Muscle layer of colon (tissue), 2 donors: Measurements from ENCODE around the gene DCST1.

ENCODE experiments used
- H3K27ac ChIP-seq: one replicate; pipeline ENCODE4 v1.7.0; 2013; ENCODE audit warnings: low read depth, mild to moderate bottlenecking, low read length, moderate library complexity
- H3K27me3 ChIP-seq, 2 donors: one replicate each; pipeline ENCODE4 v1.7.0; 2013; ENCODE audit warnings: low read length in 2 of 2, mild to moderate bottlenecking in 2 of 2; ENCODE audit not compliant: insufficient read depth in 2 of 2, control insufficient read depth in 1 of 2
- H3K36me3 ChIP-seq: one replicate; pipeline ENCODE4 v1.7.0; 2013; ENCODE audit warnings: mild to moderate bottlenecking, low read length; ENCODE audit not compliant: insufficient read depth
- H3K4me1 ChIP-seq: one replicate; pipeline ENCODE4 v1.7.0; 2013; ENCODE audit warnings: mild to moderate bottlenecking, low read length; ENCODE audit not compliant: insufficient read depth
- H3K4me3 ChIP-seq, 2 donors: one replicate each; pipeline ENCODE4 v1.7.0; 2013; ENCODE audit warnings: low read length in 2 of 2, low read depth in 1 of 2, mild to moderate bottlenecking in 1 of 2, moderate library complexity in 1 of 2
- H3K9ac ChIP-seq: one replicate; pipeline ENCODE4 v1.7.0; 2013; ENCODE audit warnings: low read length
- H3K9me3 ChIP-seq: one replicate; pipeline ENCODE4 v1.7.0; 2013; ENCODE audit warnings: mild to moderate bottlenecking, low read length
- donor health status: abdominal sarcoma.
- donor health status: Adenocarcinoma of cecum.

The DCST1 gene

DNA sequence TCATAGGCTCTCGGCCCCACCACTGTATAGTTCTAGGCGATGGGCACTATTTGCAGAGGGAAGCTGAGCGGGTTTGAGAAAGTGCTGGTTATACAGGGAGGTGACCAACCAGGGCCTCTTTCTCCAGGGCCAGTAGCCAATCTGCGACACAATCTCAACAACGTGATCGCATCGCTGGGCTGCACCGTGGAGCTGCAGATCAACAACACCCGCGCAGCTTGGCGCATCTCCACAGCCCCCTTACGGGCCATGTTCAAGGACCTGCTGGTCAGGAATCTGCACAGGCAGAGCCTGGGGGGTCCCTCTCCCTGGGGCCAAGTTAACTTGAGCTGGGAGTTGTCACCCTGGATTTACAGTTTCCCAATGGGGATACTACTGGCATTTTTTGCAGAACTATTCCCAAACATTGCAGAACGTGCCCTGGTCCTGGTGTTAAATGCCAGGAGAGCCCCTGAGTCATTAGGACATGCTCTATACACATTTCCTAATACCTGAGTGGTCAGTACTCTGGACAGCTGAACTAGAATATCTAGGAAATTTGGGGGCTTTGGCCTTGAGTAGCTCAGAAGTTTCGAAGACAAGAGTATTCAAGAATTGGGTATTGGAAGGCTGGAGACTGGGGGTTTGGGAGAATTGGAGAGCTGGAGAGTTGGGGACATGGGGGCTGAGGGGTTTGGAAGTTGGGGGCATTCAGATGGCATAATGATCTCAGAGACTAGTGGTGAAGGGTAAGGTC is 6.9 kb downstream of the DCST1 start:
- Histone ChIP-seq H3K4me3 (no peak overlapping the region), H3K27me3 (no peaks in the 10 kb centered on the region), H3K27ac (no peak overlapping the region), H3K9me3 (no peaks in the 10 kb centered on the region), H3K36me3 (no peaks in the 10 kb centered on the region), H3K4me1 (no peaks in the 10 kb centered on the region), H3K9ac (no peak overlapping the region)

DNA sequence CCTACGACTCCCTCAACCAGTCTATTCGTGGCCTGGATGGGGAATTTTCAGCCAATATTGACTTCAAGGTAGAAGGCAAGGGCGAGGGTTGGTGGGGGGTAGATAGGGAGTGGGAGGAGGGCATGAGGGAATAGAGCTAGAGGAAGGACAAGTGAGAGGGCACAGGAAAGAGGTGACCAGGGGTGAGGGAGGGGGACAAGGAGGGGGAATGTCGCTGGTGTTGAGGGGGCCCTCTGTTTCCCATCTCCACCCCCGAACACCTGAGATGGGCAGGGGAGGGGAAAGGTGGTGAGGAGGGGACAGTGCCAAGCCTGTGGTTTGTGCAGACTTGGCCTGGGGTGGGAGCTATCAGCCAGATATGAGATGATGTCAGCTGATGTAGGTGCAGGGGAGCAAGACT is 9.2 kb downstream of the DCST1 start:
- Histone ChIP-seq H3K9ac (no peak overlapping the region), H3K36me3 (no peaks in the 10 kb centered on the region), H3K4me3 (no peak overlapping the region), H3K4me1 (no peaks in the 10 kb centered on the region), H3K27me3 (no peaks in the 10 kb centered on the region), H3K27ac (no peak overlapping the region), H3K9me3 (no peaks in the 10 kb centered on the region)

DNA sequence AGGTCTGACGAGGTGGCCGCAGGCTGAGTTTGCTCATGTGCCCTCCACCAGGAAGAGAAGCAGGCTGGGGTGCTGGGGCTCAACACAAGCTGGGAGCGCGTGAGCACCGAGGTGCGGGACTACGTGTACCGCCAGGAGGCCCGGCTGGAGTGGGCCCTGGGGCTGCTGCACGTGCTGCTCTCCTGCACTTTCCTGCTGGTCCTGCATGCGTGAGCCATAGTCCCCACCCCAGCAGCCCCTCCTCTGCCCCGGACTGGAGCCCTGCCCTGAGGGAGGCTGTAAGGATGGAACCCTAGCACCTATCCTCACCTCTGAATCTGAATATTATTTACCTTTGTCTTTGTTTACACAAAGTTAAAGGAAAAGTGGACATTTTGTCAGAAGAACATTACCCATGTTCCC is 9.7 kb downstream of the DCST1 start:
- Histone ChIP-seq H3K4me3 (no peak overlapping the region), H3K27me3 (no peaks in the 10 kb centered on the region), H3K27ac (no peak overlapping the region), H3K9me3 (no peaks in the 10 kb centered on the region), H3K4me1 (no peaks in the 10 kb centered on the region), H3K9ac (no peak overlapping the region), H3K36me3 (no peaks in the 10 kb centered on the region)

DNA sequence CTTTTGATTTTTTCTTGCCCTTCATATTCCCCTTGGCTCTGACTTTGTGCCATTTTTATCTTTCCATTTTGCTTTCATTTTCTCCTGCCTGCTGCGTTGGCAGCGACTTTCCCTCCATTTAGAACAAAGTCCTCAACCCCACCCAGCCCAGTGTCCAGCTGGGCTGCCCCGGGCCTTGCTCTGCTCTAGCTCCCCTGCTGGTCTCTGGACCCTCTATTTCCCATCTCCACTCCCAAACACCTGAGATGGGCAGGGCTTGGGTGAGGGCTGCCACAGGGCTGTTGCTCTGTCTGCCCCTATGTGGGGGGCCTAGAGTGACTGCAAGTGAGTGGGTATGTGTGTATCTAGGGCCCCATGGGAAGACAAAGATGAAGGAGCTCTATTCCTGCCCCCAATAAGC is 10.2 kb downstream of the DCST1 start:
- Histone ChIP-seq H3K36me3 (no peaks in the 10 kb centered on the region), H3K27ac (no peak overlapping the region), H3K4me3 (no peak overlapping the region), H3K4me1 (no peaks in the 10 kb centered on the region), H3K27me3 (no peaks in the 10 kb centered on the region), H3K9me3 (no peaks in the 10 kb centered on the region), H3K9ac (no peak overlapping the region)

DNA sequence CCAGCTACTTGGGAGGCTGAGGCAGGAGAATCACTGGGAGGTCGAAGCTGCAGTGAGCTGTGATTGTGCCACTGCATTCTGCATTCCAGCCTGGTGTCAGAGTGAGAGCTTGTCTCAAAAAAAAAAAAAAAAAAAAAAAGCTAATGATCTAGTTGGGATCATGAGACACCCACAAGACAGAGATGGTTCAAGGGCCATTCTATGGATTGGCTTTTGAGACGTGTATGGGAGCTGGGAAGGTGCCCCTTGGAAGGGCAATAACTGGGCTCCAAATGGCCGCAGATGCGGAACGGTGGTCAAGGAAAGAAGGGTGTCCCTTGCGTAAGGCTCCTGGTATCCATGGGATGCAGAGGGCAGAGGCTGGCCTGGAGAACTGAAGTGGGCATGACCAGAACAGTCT is 10.7 kb downstream of the DCST1 start:
- no peaks in the 10 kb centered on the region for H3K4me1 ChIP-seq
- H3K27ac ChIP-seq = no peak overlapping the region
- H3K9ac ChIP-seq = no peak overlapping the region

DNA sequence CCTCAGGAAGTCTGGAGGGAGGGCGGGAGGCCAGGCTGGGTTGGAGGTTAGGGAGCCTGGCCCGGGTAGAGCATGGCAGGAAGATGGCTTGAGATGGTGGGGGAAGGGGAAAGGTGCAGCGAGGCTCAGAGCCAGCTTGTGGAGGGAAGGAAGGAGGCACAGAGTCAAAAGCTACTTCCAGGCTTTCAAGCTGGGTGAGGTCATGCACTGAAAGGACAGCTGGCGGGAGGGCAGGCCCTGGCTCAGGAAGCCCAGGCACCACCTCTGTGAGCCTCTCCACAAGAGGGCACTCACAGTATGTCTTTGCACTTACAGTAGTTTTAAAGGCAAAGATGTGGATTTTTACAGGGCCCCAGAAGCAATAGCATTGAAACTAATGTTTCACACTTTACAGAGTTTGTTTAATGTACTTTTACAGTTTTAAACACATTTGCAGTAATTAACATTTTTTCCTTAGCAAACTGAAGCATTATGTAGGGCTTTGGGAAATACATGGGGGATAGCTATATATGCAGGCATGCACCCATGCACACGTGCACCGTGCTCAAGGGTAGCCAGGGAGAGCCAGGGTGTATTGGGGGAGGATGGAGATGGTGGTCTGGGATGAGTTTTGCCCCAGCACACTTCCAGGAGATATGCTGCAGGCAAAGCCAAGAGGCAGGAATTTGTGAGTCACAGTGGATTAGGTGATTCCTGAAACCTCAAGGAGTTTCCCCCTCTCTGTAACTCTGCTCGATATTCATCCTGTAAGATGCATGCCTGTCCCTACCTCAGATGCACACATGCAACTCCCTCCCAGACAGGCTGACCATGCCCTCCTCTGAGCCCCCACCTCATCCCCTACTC is 11.4 kb downstream of the DCST1 start:
- H3K27me3 ChIP-seq = no peaks in the 10 kb centered on the region
- H3K9ac ChIP-seq = no peak overlapping the region
- no peaks in the 10 kb centered on the region for H3K9me3 ChIP-seq
- H3K36me3 ChIP-seq = no peaks in the 10 kb centered on the region
- H3K4me3 ChIP-seq = no peak overlapping the region
- H3K4me1 ChIP-seq = peaks cover 6% of the 10 kb centered on the region
- no peak overlapping the region for H3K27ac ChIP-seq

More for the DNA sequence above, 10.7 kb downstream of the DCST1 start:
- Histone ChIP-seq H3K9me3 (no peaks in the 10 kb centered on the region), H3K36me3 (no peaks in the 10 kb centered on the region), H3K27me3 (no peaks in the 10 kb centered on the region), H3K4me3 (no peak overlapping the region)

DNA sequence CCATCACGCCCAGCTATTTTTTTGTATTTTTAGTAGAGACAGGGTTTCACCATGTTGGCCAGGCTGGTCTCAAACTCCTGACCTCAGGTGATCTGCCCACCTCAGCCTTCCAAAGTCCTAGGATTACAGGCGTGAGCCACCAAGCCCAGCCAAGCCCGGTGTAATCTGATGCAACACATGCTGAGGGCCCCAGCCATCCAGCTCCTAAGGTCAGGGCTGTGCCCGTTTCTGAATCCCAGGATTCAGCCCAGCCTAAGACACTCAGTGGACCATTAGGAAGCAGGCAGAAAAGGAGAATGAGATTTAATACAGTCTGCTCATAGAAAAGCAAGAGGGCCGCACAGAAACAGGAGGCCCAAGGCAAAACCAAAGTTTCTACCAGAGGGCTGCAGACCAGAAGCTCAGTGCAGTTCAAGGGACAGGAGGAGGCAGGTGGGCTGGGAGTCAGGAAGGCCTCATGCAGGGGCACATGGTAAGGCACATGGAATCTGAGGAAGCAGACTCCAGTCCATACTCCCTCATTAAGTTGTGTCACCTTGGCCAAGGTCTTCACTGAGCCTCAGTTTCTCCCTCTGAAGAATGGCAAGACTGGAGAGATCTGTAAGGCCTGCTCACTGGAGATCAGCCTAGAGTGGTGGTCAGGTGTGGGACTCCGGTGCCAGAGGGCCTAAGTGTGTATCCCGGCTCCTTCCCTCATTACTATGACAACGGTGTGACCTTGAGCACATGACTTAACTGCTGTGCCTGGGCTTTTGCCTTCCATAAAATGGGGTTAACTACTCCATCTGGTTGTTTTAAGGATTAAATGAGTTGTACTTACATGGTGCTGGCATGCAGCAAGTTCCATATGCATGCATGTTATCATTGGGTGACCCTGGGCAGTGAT is 15.1 kb downstream of the DCST1 start:
- no peaks in the 10 kb centered on the region for H3K9me3 ChIP-seq
- no peaks in the 10 kb centered on the region for H3K27me3 ChIP-seq
- H3K27ac ChIP-seq = no peak overlapping the region
- H3K9ac ChIP-seq = no peak overlapping the region
- H3K4me1 ChIP-seq = peaks cover 17% of the 10 kb centered on the region
- no peak overlapping the region for H3K4me3 ChIP-seq
- peaks cover 4% of the 10 kb centered on the region for H3K36me3 ChIP-seq

DNA sequence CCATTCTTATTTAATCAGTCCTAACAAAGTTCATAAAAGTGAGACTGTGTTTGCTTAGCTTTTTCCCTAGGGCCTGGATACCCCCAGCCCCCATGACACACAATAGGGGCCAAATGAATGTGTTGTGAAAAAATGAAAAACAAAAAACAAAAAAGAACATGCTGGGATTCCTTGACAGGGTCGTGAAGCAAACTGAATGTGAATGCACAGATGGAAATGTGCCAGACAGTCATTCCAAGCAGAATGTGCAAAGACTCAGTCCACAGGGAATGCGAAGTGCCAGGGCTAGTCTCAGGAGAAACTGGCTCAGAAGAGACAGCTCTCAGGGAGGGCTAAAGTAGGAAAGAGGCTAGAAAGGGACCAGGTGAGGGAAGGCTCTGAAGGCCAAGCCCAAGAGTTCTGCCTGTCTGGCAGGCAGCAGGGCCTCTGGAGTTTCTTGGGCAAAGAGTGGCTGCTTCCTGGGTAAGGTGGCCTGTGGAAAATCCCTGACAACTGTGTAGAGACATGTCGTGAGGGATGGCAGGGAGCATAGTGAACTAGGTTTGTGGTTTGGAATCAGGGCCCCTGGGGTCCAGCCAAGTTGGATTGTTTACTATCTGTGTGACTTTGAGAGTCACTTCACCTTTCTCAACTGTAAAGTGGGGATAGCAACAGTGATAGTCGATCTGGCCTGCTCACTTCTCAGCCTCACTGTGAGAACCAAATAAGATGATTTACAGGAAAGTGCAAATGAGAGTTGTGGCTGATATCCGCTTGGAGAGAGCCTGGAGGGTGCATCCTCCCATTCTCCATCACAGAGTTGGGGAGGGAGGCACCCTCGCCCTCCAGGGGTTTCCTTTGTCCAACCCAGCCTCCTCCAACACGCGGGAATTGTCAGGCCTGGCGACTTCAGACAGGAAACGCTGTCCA is 16.3 kb downstream of the DCST1 start:
- Histone ChIP-seq H3K27ac (peak overlapping the region; percentile 92), H3K4me1 (peaks cover 17% of the 10 kb centered on the region), H3K36me3 (peaks cover 4% of the 10 kb centered on the region), H3K9me3 (no peaks in the 10 kb centered on the region), H3K27me3 (no peaks in the 10 kb centered on the region), H3K4me3 (peak overlapping the region; percentile 58 to 77), H3K9ac (peak overlapping the region; percentile 12)

DNA sequence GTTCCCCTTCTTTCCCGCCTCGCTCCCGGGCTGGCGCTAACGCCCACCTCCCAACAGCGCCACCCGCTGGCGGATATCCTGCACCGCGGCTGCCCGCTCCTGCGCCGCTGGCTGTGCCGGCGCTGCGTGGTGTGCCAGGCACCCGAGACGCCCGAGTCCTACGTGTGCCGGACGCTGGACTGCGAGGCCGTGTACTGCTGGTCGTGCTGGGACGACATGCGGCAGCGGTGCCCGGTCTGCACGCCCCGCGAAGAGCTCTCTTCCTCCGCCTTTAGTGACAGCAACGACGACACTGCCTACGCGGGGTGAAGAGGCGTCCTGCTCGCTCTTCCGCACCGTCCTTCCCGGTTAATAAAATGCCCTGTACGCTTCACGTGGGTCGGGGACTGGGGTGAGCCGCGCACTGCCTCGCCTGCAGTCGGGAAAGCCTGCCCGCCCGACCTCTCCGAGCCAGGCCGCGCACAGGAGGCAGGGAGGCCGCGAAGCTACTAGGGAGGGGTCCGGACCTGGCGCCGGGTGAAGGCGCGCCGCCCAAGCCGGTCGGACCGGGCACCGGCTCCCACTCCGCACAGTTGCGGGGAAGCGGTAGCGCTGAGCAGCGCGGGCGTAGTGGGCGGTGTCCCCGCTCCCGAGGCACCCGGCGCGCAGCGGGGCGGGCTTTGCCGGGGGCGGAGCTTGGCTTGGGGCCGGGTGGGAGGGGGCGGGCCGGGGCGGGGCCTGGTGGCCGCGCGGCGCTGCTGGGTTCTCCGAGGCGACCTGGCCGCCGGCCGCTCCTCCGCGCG is 17.1 kb downstream of the DCST1 start, which contains the start of gene ADAM15:
Gene ADAM15, plus strand, starts transcription at position 757 of the 782 bp plus-strand sequence. CDS start 71 bp downstream, outside the sequence.
- Histone ChIP-seq H3K9me3 (no peaks in the 10 kb centered on the region), H3K4me1 (peaks cover 17% of the 10 kb centered on the region), H3K36me3 (peaks cover 4% of the 10 kb centered on the region), H3K4me3 (peak within 1 kb of the TSS; percentile 59 to 93), H3K9ac (peak within 1 kb of the TSS; percentile 61), H3K27ac (peak within 1 kb of the TSS; percentile 92), H3K27me3 (no peaks in the 10 kb centered on the region)

DNA sequence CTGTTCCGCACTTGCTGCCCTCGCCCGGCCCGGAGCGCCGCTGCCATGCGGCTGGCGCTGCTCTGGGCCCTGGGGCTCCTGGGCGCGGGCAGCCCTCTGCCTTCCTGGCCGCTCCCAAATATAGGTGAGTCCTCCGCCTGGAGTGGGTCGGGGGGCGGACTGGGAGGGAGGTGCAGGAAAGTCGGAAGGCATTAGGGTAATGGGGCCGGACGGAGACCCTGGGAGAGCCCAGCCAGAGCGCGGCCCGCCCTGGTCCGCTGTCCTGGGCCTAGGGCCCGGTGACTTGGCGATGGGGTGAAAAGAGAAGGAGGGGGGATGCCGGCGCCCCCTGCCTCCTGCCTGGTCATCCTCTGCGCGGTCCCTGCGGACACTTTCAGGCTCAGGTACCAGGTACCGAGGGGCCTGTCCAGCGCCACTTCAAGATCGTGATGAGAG is 17.7 kb downstream of the DCST1 start:
- Histone ChIP-seq H3K4me3 (peak overlapping the region; percentile 59 to 93), H3K36me3 (peaks cover 4% of the 10 kb centered on the region), H3K4me1 (peaks cover 17% of the 10 kb centered on the region), H3K27ac (peak overlapping the region; percentile 62), H3K27me3 (no peaks in the 10 kb centered on the region), H3K9ac (peak overlapping the region; percentile 61), H3K9me3 (no peaks in the 10 kb centered on the region)
